GM18861 (cell line): Measurements from ENCODE around the gene ANKS1B.
A peak's percentile ranks its signal among the peaks of the same experiment; 100 is the strongest.
"Not testable (repeated sequence)": the region's sequence is repeated elsewhere in the genome, so short reads cannot be mapped to it uniquely, and the experiment has no call there.

ENCODE experiments used
- ATAC-seq: cut with Tn5 transposase; IDR thresholded peaks from one replicate; pipeline ENCODE4 v1.9.1; 2021; ENCODE audit not compliant: unreplicated experiment

The ANKS1B gene

GRCh38 chr12:99287136-99287535 is 697.6 kb downstream of the ANKS1B start:
- ATAC-seq = no peak

DNA sequence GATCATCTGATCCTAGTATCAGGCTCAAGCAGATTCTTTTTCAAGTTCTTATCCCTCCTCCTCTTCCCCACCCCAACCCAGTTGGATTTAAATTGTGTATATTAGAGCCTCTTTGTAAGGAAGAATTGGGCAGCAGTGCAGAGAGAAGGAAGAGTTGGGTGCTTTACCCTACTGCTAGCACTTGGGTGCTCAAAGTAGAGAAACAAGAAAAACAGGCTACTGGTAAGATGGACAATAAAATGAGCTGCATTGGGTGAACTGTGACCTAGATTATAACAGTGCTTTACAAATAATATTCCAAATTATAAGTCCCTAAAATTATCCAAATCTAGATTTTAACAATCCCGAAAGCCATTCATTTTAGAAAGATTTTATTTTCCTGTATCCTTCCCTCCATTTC is 700.6 kb downstream of the ANKS1B start:
- ATAC-seq = no peak

GRCh38 chr12:99282624-99283023 is 702.1 kb downstream of the ANKS1B start:
- ATAC-seq = no peak

DNA sequence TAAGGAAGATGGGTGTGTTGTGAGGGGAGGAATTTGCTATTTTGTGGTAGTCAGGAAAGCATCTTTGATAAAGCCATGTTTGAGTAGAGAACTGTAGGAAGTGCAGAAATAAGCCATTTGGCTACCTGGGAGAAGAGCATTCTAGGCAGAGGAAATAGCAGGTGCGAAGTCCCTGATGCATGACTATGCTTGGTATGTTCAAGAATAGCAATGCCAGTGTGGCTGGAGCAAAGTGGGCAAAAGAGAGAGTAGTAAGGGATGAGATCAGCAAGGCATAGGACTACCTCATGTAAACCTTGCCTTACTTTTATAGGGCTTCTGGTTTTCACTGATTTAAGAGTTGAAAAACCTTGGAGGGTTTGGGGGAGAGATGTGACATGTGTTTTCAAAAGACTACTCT is 702.6 kb downstream of the ANKS1B start:
- no peak for ATAC-seq

GRCh38 chr12:99281277-99281676 is 703.5 kb downstream of the ANKS1B start:
- no peak for ATAC-seq

DNA sequence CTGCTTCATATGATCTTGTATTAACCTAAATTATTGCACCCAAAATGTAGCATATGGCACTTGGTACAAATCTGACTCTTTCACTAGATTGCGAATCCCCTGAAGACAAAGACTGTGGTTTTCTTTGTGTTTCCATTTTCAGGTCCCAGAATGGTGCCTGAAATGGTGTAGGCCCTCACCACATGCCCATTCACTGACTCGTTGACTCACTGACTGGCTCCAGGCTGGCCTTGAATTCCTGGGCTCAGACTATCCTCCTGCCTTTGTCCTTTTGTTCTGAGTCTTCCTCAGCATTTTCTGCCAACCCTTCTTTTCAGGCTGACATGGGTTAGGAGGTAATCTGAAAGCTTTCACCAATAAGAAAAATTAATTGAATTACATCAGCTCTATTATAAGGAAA is 705.8 kb downstream of the ANKS1B start:
- ATAC-seq = no peak

- no peak for ATAC-seq
Measured at GRCh38 chr12:99277591-99278379, 707.0 kb downstream of the ANKS1B start.

GRCh38 chr12:99271071-99271470 is 713.7 kb downstream of the ANKS1B start:
- ATAC-seq = no peak

DNA sequence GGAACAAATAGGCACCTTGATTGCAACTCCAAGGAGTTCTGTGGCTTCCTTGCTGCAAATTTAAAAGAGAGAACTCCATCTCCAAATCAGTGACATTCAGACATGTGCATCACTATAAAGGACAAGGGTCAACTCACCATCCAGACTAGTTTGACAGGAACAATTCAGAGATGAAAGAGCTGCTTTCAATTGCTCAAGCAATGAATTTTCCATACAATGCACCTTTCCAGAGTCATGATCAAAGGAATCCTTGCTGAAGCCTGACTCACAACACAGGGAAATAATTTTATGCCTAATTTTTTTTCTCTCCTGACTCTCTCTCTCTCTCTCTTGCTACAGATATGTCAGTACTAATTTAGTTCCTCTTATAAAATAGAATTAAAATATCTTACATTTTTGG is 717.7 kb downstream of the ANKS1B start:
- ATAC-seq = no peak

DNA sequence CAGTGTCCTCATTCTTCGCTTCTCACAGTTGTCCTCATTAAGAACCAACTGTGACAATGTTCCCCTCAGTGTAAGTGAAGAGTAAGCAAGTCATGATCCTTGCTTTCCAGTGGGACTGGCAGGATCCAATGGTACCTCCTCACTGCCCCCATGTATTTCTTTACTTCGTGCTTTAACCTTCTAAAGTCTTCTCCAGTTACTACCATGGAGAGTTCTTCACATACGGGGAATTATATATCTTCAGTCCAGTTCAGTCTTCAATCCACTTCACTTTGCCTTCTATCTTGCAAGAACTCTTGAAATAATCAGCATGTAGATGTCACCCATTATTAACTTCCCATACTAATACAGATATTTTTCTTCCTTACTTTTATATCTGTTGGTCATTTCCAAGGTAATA is 719.1 kb downstream of the ANKS1B start:
- no peak for ATAC-seq

DNA sequence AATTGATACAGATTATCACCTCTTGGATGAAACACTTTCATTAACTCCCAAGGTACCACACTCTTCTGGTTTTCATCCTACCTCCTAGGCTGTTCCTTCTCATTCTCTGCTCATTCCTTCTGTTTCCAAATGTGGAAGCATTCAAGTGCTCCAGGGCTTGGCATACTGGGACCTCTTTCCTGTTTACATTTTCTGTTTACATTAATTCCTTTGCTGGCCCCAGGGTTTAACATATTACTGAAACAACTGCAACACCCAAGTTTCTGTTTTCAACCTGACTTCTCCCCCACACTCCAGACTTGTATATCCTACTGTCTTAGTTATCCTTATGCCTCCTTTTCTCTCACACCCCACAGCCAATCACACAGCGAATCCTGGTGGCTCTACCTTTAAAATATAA is 723.5 kb downstream of the ANKS1B start:
- no peak for ATAC-seq

DNA sequence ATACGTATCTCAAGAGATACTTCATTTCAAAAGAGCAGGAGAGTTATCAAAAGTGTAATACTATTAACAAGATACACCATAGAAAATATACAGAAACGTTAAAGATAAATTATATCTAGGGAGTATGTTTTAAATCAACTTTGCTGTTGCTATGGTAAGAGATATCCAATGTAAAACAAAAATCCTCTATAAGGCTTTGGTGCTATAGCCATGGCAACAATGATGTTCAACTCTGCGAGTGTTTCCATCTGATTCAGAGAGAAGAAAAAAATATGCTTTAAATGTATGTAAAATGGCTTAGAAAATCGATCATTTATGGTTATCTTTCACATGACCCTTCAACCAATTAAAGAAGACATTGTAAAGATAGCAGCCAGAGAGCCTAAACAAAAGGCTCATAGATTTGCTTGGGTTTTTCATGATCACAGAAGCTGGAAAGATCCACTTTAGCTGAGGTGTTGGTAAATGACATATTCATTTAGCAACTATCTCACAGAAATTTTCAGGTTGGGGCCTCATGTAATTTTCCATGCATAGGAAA is 724.2 kb downstream of the ANKS1B start:
- ATAC-seq = no peak

- no peak for ATAC-seq
Measured at GRCh38 chr12:99259040-99259934, 725.4 kb downstream of the ANKS1B start.

DNA sequence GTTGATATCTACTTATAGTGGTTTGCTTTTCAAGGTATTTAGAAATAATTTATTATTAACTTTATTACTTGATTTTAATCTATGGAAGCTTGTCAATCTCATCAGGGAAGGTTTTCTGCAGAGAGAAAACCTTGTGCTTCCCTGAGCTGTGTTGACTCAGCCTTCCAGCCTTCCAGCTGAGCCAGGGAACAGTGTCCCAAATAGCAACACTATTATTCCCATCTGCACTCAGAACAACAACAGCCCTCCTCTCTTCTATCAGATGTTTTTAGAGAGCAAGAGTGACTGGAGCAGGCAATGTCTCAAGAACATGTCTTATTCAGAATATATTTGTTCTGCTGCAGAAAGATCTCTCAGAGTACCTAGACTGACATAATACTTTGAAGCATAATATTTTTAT is 727.1 kb downstream of the ANKS1B start:
- no peak for ATAC-seq

- ATAC-seq = peak; percentile 56
Measured at GRCh38 chr12:99253068-99253467, 731.7 kb downstream of the ANKS1B start.

DNA sequence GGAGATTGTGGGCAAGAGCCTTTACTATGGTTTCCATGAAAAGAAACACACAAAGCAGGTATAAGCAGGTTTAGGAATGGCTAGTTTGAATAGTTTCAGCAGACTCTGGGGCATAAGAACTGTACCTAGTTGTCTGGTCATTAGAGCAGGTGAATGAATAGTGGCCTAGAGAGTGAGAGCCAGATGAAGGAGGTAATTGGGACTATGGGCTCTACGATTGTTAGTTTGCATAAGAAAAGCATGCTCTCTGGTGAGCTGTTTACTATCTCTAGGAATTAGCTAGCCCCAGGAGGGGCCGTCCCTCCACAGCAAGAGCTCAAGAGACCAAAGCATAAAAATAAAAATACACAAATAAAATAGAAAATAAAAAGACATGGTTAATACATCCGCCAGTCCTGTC is 734.6 kb downstream of the ANKS1B start:
- ATAC-seq = no peak

GRCh38 chr12:99249543-99249942 is 735.2 kb downstream of the ANKS1B start:
- no peak for ATAC-seq

DNA sequence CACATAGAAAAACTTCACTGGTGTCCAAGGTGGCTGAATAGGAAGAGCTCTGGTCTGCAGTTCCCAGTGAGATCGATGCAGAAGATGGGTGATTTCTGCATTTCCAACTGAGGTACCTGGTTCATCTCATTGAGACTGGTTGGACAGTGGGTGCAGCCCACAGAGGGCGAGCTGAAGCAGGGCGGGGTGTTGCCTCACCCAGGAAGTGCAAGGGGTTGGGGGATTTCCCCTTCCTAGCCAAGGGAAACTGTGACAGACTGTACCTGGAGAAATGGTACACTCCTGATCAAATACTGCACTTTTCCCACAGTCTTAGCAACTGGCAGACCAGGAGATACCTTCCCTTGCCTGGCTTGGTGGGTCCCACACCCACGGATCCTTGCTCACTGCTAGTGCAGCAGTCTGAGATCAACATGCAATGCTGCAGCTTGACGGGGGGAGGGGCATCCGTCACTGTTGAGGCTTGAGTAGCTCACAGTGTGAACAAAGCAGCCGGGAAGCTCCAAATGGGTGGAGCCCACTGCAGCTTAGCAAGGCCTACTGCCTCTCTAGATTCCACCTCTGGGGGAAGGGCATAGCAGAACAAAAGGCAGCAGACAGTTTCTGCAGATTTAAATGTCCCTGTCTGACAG is 746.7 kb downstream of the ANKS1B start:
- not testable (repeated sequence) for ATAC-seq

- ATAC-seq = no peak
Measured at GRCh38 chr12:99235381-99235780, 749.4 kb downstream of the ANKS1B start.

DNA sequence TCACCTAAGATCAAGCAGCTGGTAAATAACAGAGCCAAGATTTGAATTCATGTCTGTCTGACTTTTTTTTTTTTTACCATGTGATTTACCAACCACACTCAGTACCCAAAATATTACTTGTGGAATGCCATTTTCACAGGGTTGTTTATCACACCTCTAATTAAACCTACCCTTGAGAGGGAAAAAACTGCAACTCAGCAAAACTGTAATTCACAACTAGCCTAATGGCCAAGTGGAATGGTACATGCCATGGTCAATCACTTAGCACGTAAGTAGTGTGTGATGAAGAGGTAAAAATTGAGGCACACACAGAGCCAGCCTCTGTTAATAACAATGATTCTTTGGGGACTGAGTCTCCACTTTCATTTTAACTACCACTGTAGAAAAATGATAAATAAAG is 750.0 kb downstream of the ANKS1B start:
- ATAC-seq = no peak

DNA sequence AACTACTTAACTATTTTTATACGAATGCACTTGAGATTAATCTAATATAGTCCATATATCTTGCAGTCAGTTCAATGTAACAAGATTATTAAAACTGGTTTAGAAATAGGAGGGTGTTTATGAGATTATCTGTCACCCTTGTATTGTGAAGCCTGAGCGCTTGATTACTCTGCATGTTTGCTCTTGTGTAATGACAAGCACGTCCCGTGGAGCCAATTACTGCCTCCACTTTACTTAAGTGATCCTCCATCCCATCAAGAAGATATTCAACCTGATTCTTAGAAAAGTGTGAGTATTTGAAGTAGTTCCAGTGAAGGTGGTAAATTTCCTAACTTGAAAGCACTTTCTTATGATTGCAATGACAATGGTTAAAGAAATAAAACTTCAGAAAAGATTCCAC is 752.4 kb downstream of the ANKS1B start:
- no peak for ATAC-seq
